SH-SY5Y (cell line): ENCODE measurements around the gene PRDX5.

ENCODE experiments used
- GATA2 ChIP-seq: IDR thresholded peaks from 2 replicates; pipeline ENCODE4 v1.6.1; 2011; ENCODE audit warnings: mild to moderate bottlenecking, low read depth, low read length
- GATA3 ChIP-seq: IDR thresholded peaks from 2 replicates; pipeline ENCODE4 v1.6.1; 2011; ENCODE audit warnings: low read depth, mild to moderate bottlenecking, low read length, moderate library complexity

- TF ChIP-seq GATA2 (no peak), GATA3 (no peak)
Observed at GRCh38 chr11:64339754-64340408, 22.0 kb downstream of the PRDX5 start, which contains the start of gene CCDC88B.
